H1 (cell line): ENCODE data around the gene METTL9. TPM values are rescaled to one million over a fixed set of nuclear protein-coding genes. Genes with fewer than 3 reads are reported as not detected.

Experiments
- BACH1 ChIP-seq: IDR thresholded peaks from 2 replicates; pipeline ENCODE4 v1.6.1; 2012; ENCODE audit warnings: low read length, improper control_type of control experiment
- CHD2 ChIP-seq: IDR thresholded peaks from 2 replicates; pipeline ENCODE4 v1.6.1; 2012; ENCODE audit warnings: low read length, improper control_type of control experiment
- CTBP2 ChIP-seq: IDR thresholded peaks from 2 replicates; pipeline ENCODE4 v1.7.0; 2011; ENCODE audit warnings: borderline replicate concordance, mild to moderate bottlenecking, moderate library complexity, mixed read lengths, low read length; ENCODE audit not compliant: insufficient read depth, insufficient read length
- CTCF ChIP-seq, 3 experiments: IDR thresholded peaks; 1 replicate in 2 of 3; 2 replicates in 1 of 3; pipeline versions ENCODE4 v1.5.1 to v1.6.1; 2011; ENCODE audit warnings: low read length in 3 of 3, mild to moderate bottlenecking in 3 of 3, inconsistent platforms in 2 of 3, low read depth in 1 of 3, moderate library complexity in 1 of 3; ENCODE audit not compliant: insufficient read depth in 1 of 3; ENCODE audit errors: control extremely low read depth in 1 of 3
- EP300 ChIP-seq, 2 experiments: IDR thresholded peaks; 1 replicate in 1 of 2; 2 replicates in 1 of 2; pipeline ENCODE4 v1.6.1; 2011 to 2012; ENCODE audit warnings: low read depth in 2 of 2, low read length in 2 of 2, mild to moderate bottlenecking in 2 of 2, borderline replicate concordance in 1 of 2, inconsistent platforms in 1 of 2, moderate library complexity in 1 of 2
- HDAC2 ChIP-seq, 2 experiments: fragments of 300-600 bp in 1 of 2; sonication (generic) in 1 of 2; IDR thresholded peaks; 2 replicates each; pipeline ENCODE4 v1.6.1; 2011 to 2012; ENCODE audit warnings: low read depth in 2 of 2, low read length in 2 of 2, mild to moderate bottlenecking in 2 of 2, moderate library complexity in 2 of 2, borderline replicate concordance in 1 of 2, inconsistent platforms in 1 of 2
- JUN ChIP-seq: IDR thresholded peaks from 2 replicates; pipeline ENCODE4 v1.6.1; 2011; ENCODE audit warnings: low read depth, mild to moderate bottlenecking, improper control_type of control experiment, low read length
- JUND ChIP-seq: IDR thresholded peaks from 2 replicates; pipeline ENCODE4 v1.6.1; 2011; ENCODE audit warnings: mild to moderate bottlenecking, improper control_type of control experiment, low read length
- KDM5A ChIP-seq: fragments of 200-600 bp; IDR thresholded peaks from 2 replicates; pipeline ENCODE4 v1.7.1; 2012; ENCODE audit warnings: mild to moderate bottlenecking, low read length, inconsistent platforms, mixed read lengths
- NRF1 ChIP-seq: IDR thresholded peaks from 2 replicates; pipeline ENCODE4 v1.6.1; 2011; ENCODE audit warnings: mild to moderate bottlenecking, low read depth, low read length, improper control_type of control experiment
- POLR2AphosphoS5 ChIP-seq: IDR thresholded peaks from 2 replicates; pipeline ENCODE4 v1.6.1; 2011; ENCODE audit warnings: low read depth, low read length
- RAD21 ChIP-seq, 2 experiments: IDR thresholded peaks in 1 of 2; conservative IDR thresholded peaks in 1 of 2; 2 replicates each; pipeline ENCODE4 v1.6.1; 2011; ENCODE audit warnings: low read depth in 2 of 2, low read length in 2 of 2, improper control_type of control experiment in 1 of 2, inconsistent platforms in 1 of 2, mild to moderate bottlenecking in 1 of 2, moderate library complexity in 1 of 2
- SIN3A ChIP-seq, 2 experiments: IDR thresholded peaks in 1 of 2; conservative IDR thresholded peaks in 1 of 2; 2 replicates each; pipeline ENCODE4 v1.6.1; 2011 to 2012; ENCODE audit warnings: low read length in 2 of 2, improper control_type of control experiment in 1 of 2, low read depth in 1 of 2, mild to moderate bottlenecking in 1 of 2
- SIRT6 ChIP-seq: IDR thresholded peaks from one replicate; pipeline ENCODE4 v1.7.1; 2012; ENCODE audit warnings: low read length, inconsistent platforms
- SRF ChIP-seq: IDR thresholded peaks from 2 replicates; pipeline ENCODE4 v1.6.1; 2011; ENCODE audit warnings: mild to moderate bottlenecking, low read depth, low read length, moderate library complexity
- TAF1 ChIP-seq: IDR thresholded peaks from 2 replicates; pipeline ENCODE4 v1.6.1; 2011; ENCODE audit warnings: mild to moderate bottlenecking, low read depth, low read length
- TBP ChIP-seq: IDR thresholded peaks from 2 replicates; pipeline ENCODE4 v1.6.1; 2011; ENCODE audit warnings: low read depth, low read length, improper control_type of control experiment
- TEAD4 ChIP-seq: IDR thresholded peaks from 2 replicates; pipeline ENCODE4 v1.6.1; 2012; ENCODE audit warnings: low read depth, low read length, inconsistent platforms, mixed read lengths
- polyA plus RNA-seq, 7 experiments: library from polyadenylated mRNA; depleted of rRNA in 3 of 7; stranded (reverse) in 5 of 7; unstranded in 2 of 7; fragments of >200 nt in 5 of 7; fragments of 200-250 nt in 2 of 7; gene quantifications; 1 replicate in 5 of 7; 2 replicates in 1 of 7; 4 replicates in 1 of 7; pipeline versions ENCODE4 v1.2.1 to v1.2.3, GENCODE V29; 2011 to 2013; ENCODE audit warnings: missing spikeins in 2 of 7, mixed read lengths in 2 of 7
- total RNA-seq: library from RNA; stranded (reverse); fragmentation: NEBNext Ultra II Directional; extraction: Animal tissue kit (Norgen Biotek cat#: 25700); gene quantifications from 2 replicates; pipeline ENCODE4 v1.2.1, GENCODE V29; 2021
- TF ChIP-seq, protein P1 (sequence below): IDR thresholded peaks from 2 replicates; pipeline ENCODE4 v1.6.1; 2012; ENCODE audit warnings: low read length, inconsistent platforms

The METTL9 gene
- total and polyA plus RNA-seq, 2 of the 8 experiments (the other 6 are each of a cell fraction or from before 2014, with no cell fraction given): 45.4 to 112 TPM

GRCh38 chr16:21554795-21555585, 44.4 kb upstream of the METTL9 start (continued):
- peak; percentile 96 to 97 for TF ChIP-seq RAD21 (IDR thresholded peaks at IDR 0.05 in 1 of 2, conservative IDR thresholded peaks at IDR 0.05 in 1 of 2; ENCODE audit: low read depth in 2 of 2, low read length in 2 of 2)
- TF ChIP-seq TBP: 0 out of 2 replicates have a peak, but pooled peaks have one; percentile 41
- no peak for TF ChIP-seq JUN
- TF ChIP-seq CTCF (IDR thresholded peaks at IDR 0.05; ENCODE audit: control extremely low read depth in 1 of 3, insufficient read depth in 1 of 3, low read depth in 1 of 3, low read length in 3 of 3): peak; percentile 91 to 97 (median 97)
- TF ChIP-seq POLR2AphosphoS5: no peak
- TF ChIP-seq NRF1: no peak
- TF ChIP-seq, protein P1, sequence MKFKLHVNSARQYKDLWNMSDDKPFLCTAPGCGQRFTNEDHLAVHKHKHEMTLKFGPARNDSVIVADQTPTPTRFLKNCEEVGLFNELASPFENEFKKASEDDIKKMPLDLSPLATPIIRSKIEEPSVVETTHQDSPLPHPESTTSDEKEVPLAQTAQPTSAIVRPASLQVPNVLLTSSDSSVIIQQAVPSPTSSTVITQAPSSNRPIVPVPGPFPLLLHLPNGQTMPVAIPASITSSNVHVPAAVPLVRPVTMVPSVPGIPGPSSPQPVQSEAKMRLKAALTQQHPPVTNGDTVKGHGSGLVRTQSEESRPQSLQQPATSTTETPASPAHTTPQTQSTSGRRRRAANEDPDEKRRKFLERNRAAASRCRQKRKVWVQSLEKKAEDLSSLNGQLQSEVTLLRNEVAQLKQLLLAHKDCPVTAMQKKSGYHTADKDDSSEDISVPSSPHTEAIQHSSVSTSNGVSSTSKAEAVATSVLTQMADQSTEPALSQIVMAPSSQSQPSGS: no peak
- TF ChIP-seq HDAC2 (IDR thresholded peaks at IDR 0.05; ENCODE audit: borderline replicate concordance in 1 of 2, low read depth in 2 of 2, low read length in 2 of 2): no peak
- TF ChIP-seq TAF1: peak; percentile 56
- no peak for TF ChIP-seq SRF
- TF ChIP-seq CTBP2: peak; percentile 73
- no peak for TF ChIP-seq BACH1
- peak; percentile 46; the same call in 1 of the 2 replicates for TF ChIP-seq TEAD4
- TF ChIP-seq KDM5A: no peak
- no peak for TF ChIP-seq JUND
- TF ChIP-seq SIN3A (conservative IDR thresholded peaks at IDR 0.05 in 1 of 2, IDR thresholded peaks at IDR 0.05 in 1 of 2; ENCODE audit: low read depth in 1 of 2, low read length in 2 of 2): peak in 1 of 2 experiments; percentile 70; a peak in 2 of 4 replicates
- no peak for TF ChIP-seq EP300 (IDR thresholded peaks at IDR 0.05; ENCODE audit: borderline replicate concordance in 1 of 2, low read depth in 2 of 2, low read length in 2 of 2)
- no peak for TF ChIP-seq CHD2
- TF ChIP-seq SIRT6: no peak
